HepG2 (cell line): ENCODE measurements around the gene SLC9A5. TPM values are rescaled to one million over a fixed set of nuclear protein-coding genes. Genes with fewer than 3 reads are reported as not detected.

Experiments
- ARID4A ChIP-seq: sonication (generic); formaldehyde crosslinking; IDR thresholded peaks from 2 replicates; pipeline ENCODE4 v1.5.0; 2020; ENCODE audit warnings: mild to moderate bottlenecking, missing genetic modification reagents, borderline replicate concordance
- ELF3 ChIP-seq: IDR thresholded peaks from 2 replicates; pipeline ENCODE4 v1.6.1; 2016; ENCODE audit warnings: missing genetic modification reagents, missing compliant biosample characterization
- HIVEP1 ChIP-seq: sonication (generic); formaldehyde crosslinking; IDR thresholded peaks from 2 replicates; pipeline ENCODE4 v1.4.0; 2020; ENCODE audit warnings: mild to moderate bottlenecking, missing genetic modification reagents
- HOXA3 ChIP-seq: sonication (generic); formaldehyde crosslinking; IDR thresholded peaks from 2 replicates; pipeline ENCODE4 v1.5.0; 2020; ENCODE audit warnings: missing genetic modification reagents
- MLXIP ChIP-seq: sonication (generic); formaldehyde crosslinking; IDR thresholded peaks from 2 replicates; pipeline ENCODE4 v1.9.0; 2021; ENCODE audit warnings: missing genetic modification reagents, borderline replicate concordance
- SPEN ChIP-seq: sonication (generic); formaldehyde crosslinking; IDR thresholded peaks from 2 replicates; pipeline ENCODE4 v1.5.1; 2020; ENCODE audit warnings: low read depth, mild to moderate bottlenecking, missing genetic modification reagents
- ZKSCAN8 ChIP-seq: IDR thresholded peaks from 2 replicates; pipeline ENCODE4 v1.6.1; 2016; ENCODE audit warnings: borderline replicate concordance, missing genetic modification reagents, missing compliant biosample characterization
- ZMYM3 ChIP-seq: sonication (generic); formaldehyde crosslinking; IDR thresholded peaks from 2 replicates; pipeline ENCODE4 v1.5.1; 2020; ENCODE audit warnings: mild to moderate bottlenecking, missing genetic modification reagents
- ZNF274 ChIP-seq: sonication (generic); formaldehyde crosslinking; IDR thresholded peaks from 2 replicates; pipeline ENCODE4 v1.5.1; 2020; ENCODE audit warnings: mild to moderate bottlenecking, missing genetic modification reagents
- ZNF691 ChIP-seq: sonication (generic); formaldehyde crosslinking; IDR thresholded peaks from 2 replicates; pipeline ENCODE4 v1.4.0; 2020; ENCODE audit warnings: missing genetic modification reagents, low read depth, mild to moderate bottlenecking, borderline replicate concordance
- ZNF737 ChIP-seq: sonication (generic); formaldehyde crosslinking; IDR thresholded peaks from 2 replicates; pipeline ENCODE4 v1.5.0; 2020; ENCODE audit warnings: missing genetic modification reagents, mild to moderate bottlenecking, borderline replicate concordance
- ZNF781 ChIP-seq: sonication (generic); formaldehyde crosslinking; IDR thresholded peaks from 2 replicates; pipeline ENCODE4 v1.5.1; 2020; ENCODE audit warnings: borderline replicate concordance, mild to moderate bottlenecking, missing genetic modification reagents; ENCODE audit errors: not compliant biosample characterization
- polyA plus RNA-seq, 8 experiments: library from polyadenylated mRNA; depleted of rRNA in 3 of 8; stranded (reverse) in 7 of 8; unstranded in 1 of 8; fragments of >200 nt; fragmentation: Illumina TruSeq in 4 of 8; extraction: Trizol in 4 of 8; gene quantifications; 2 replicates each; pipeline versions ENCODE4 v1.2.1 to v1.2.3, GENCODE V29; 2011 to 2016; ENCODE audit warnings: low read depth in 4 of 8, missing spikeins in 1 of 8, mixed read lengths in 1 of 8; ENCODE audit not compliant: insufficient read depth in 1 of 8
- total RNA-seq, 5 experiments: library from RNA; depleted of rRNA; stranded (reverse); fragments of >200 nt; fragmentation: Illumina TruSeq; extraction: Trizol; gene quantifications; 2 replicates each; pipeline ENCODE4 v1.2.3, GENCODE V29; 2016; ENCODE audit warnings: low read depth in 1 of 5

The SLC9A5 gene
- total and polyA plus RNA-seq, 2 of the 13 experiments (the other 11 are each of a cell fraction or from before 2014, with no cell fraction given) = 0.58 to 1.4 TPM

- no peak for TF ChIP-seq ARID4A (CRISPR knock-in tag)
- TF ChIP-seq ZNF737 (CRISPR knock-in tag) = no peak
- no peak for TF ChIP-seq ZKSCAN8 (CRISPR knock-in tag)
- peak; percentile 43 for TF ChIP-seq ZNF781 (CRISPR knock-in tag)
- TF ChIP-seq ZNF691 (CRISPR knock-in tag) = no peak
- TF ChIP-seq ZMYM3 = 0 out of 2 replicates have a peak, but pooled peaks have one; percentile 9
- TF ChIP-seq ZNF274 (CRISPR knock-in tag) = 0 out of 2 replicates have a peak, but pooled peaks have one; percentile 17
- TF ChIP-seq MLXIP (CRISPR knock-in tag) = no peak
- no peak for TF ChIP-seq HOXA3 (CRISPR knock-in tag)
- TF ChIP-seq SPEN (CRISPR knock-in tag) = 0 out of 2 replicates have a peak, but pooled peaks have one; percentile 9
- TF ChIP-seq HIVEP1 (CRISPR knock-in tag) = no peak; the same call in 1 of the 2 replicates
- no peak for TF ChIP-seq ELF3 (CRISPR knock-in tag)
- TF ChIP-seq, all 625 proteins: peak for 22
Observed at GRCh38 chr16:67277999-67278772, 29.4 kb downstream of the SLC9A5 start (continued).
